HG02885 (cell line): ENCODE data around the gene CLC.
"Not testable (repeated sequence)": the region's sequence is repeated elsewhere in the genome, so short reads cannot be mapped to it uniquely, and the experiment has no call there.

ENCODE experiments used
- ATAC-seq: cut with Tn5 transposase; IDR thresholded peaks from one replicate; pipeline ENCODE4 v1.9.1; 2021; ENCODE audit warnings: mild to moderate bottlenecking; ENCODE audit not compliant: unreplicated experiment, poor library complexity

Gene CLC

GRCh38 chr19:39737891-39738290, at the start of gene CLC:
Gene CLC (minus strand): TSS chr19:39738029. CDS start chr19:39737952, 77 bp downstream.
- ATAC-seq, result no peak

- no peak for ATAC-seq
Measured at GRCh38 chr19:39780894-39781293, 43.1 kb upstream of the CLC start.

GRCh38 chr19:39778763-39779162, 40.9 kb upstream of the CLC start, which contains the start of gene LEUTX:
Gene LEUTX (plus strand): TSS chr19:39778854. CDS start chr19:39778921, 67 bp downstream.
- ATAC-seq, result no peak

GRCh38 chr19:39768786-39769185, 31.0 kb upstream of the CLC start:
- no peak for ATAC-seq

GRCh38 chr19:39768334-39768733, 30.5 kb upstream of the CLC start:
- no peak for ATAC-seq

- ATAC-seq, result no peak
Measured at GRCh38 chr19:39765091-39766076, 27.6 kb upstream of the CLC start.

- not testable (repeated sequence) for ATAC-seq
Measured at GRCh38 chr19:39761851-39762250, 24.0 kb upstream of the CLC start.

- peak; percentile 50 for ATAC-seq
Measured at GRCh38 chr19:39759457-39760184, 21.8 kb upstream of the CLC start.

- ATAC-seq, result no peak
Measured at GRCh38 chr19:39754971-39755370, 17.1 kb upstream of the CLC start.

- ATAC-seq, result no peak
Measured at GRCh38 chr19:39754544-39754943, 16.7 kb upstream of the CLC start.

GRCh38 chr19:39752795-39753194, 15.0 kb upstream of the CLC start:
- no peak for ATAC-seq

GRCh38 chr19:39752390-39752789, 14.6 kb upstream of the CLC start:
- no peak for ATAC-seq

GRCh38 chr19:39749981-39750380, 12.2 kb upstream of the CLC start:
- no peak for ATAC-seq

GRCh38 chr19:39746836-39747529, 9.2 kb upstream of the CLC start:
- ATAC-seq, result no peak

GRCh38 chr19:39745643-39746042, 7.8 kb upstream of the CLC start:
- no peak for ATAC-seq

- ATAC-seq, result no peak
Measured at GRCh38 chr19:39740395-39740794, 2.6 kb upstream of the CLC start.

- ATAC-seq, result no peak
Measured at GRCh38 chr19:39738814-39739213, 985 bp upstream of the CLC start.

GRCh38 chr19:39737351-39737750, 478 bp downstream of the CLC start:
- no peak for ATAC-seq

- no peak for ATAC-seq
Measured at GRCh38 chr19:39736088-39736487, 1.7 kb downstream of the CLC start.

- ATAC-seq, result no peak
Measured at GRCh38 chr19:39735688-39736087, 2.1 kb downstream of the CLC start.

GRCh38 chr19:39733841-39734240, 4.0 kb downstream of the CLC start:
- ATAC-seq, result no peak
